GM12892 (cell line): Measurements from ENCODE around the gene KCNJ5.

ENCODE experiments used
- POLR2A ChIP-seq: IDR thresholded peaks from 2 replicates; pipeline ENCODE4 v1.6.1; 2011; ENCODE audit warnings: low read depth, low read length, control low read depth
- POLR2AphosphoS5 ChIP-seq: IDR thresholded peaks from 2 replicates; pipeline ENCODE4 v1.6.1; 2011; ENCODE audit warnings: low read depth, low read length, control low read depth
- TAF1 ChIP-seq: IDR thresholded peaks from 2 replicates; pipeline ENCODE4 v1.6.1; 2011; ENCODE audit warnings: low read depth, mild to moderate bottlenecking, control low read depth, low read length, borderline replicate concordance

GRCh38 chr11:128961645-128962044 lies 70.5 kb downstream of the KCNJ5 start:
- TF ChIP-seq POLR2A (no peak), POLR2AphosphoS5 (no peak), TAF1 (no peak)
